ENCODE results near the gene PRRC1. TPM values are rescaled to one million over a fixed set of nuclear protein-coding genes. Genes with fewer than 3 reads are reported as not detected.

Gene PRRC1
- total RNA-seq, 4 donors from 2014 or later = 22.8 to 43.7 (median 34.0) TPM

DNA sequence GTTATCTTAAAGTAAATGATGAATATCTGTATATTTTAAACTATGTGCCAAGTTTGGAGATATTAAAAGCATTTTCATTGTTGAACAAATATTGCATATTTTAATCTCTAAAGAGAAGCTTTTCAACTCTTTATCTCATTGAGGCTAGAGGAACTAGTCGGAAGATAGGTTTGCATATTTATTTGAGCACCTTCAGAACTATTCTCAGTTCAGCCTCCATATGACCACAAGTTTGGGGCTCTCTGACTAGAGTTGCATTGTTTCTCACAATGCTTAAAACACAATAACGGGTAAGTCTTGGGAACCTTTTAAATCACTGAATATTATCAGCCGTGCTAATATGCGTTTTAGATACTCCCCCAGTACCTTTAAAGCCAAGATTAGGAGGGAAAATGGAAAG is 84.2 kb downstream of the PRRC1 start:
- 88 to 92% methylated on average over 4 of the region's 4 CpGs for WGBS, 2 donors

DNA sequence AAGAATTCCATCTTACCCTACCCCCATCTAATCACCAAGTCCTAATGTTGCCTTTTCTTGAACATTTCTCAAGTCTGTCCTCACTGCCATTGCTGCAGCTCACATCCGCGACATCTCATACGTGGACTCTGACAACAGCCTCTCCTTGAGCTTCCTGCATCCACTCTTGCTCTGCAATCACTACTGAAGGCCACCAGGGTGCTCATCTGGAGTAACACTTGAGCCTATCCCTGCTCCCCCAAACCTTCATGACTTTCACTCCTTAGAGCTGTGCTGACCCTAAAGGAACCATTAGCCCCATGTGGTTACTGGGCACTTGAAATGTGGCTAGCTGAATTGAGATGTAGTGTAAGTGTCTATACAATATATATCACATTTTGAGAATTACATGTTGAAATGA is 85.0 kb downstream of the PRRC1 start:
- Histone ChIP-seq H3K4me1 (no peaks in the 10 kb centered on the region), H3K36me3 (no peaks in the 10 kb centered on the region), H3K27me3 (no peaks in the 10 kb centered on the region), H3K27ac (no peak overlapping the region), H3K4me3 (no peak overlapping the region), H3K9me3 (no peaks in the 10 kb centered on the region)
- WGBS, 2 donors = 95 to 100% methylated on average over 3 of the region's 3 CpGs
- DNase-seq = no peak
- TF ChIP-seq, protein P1, sequence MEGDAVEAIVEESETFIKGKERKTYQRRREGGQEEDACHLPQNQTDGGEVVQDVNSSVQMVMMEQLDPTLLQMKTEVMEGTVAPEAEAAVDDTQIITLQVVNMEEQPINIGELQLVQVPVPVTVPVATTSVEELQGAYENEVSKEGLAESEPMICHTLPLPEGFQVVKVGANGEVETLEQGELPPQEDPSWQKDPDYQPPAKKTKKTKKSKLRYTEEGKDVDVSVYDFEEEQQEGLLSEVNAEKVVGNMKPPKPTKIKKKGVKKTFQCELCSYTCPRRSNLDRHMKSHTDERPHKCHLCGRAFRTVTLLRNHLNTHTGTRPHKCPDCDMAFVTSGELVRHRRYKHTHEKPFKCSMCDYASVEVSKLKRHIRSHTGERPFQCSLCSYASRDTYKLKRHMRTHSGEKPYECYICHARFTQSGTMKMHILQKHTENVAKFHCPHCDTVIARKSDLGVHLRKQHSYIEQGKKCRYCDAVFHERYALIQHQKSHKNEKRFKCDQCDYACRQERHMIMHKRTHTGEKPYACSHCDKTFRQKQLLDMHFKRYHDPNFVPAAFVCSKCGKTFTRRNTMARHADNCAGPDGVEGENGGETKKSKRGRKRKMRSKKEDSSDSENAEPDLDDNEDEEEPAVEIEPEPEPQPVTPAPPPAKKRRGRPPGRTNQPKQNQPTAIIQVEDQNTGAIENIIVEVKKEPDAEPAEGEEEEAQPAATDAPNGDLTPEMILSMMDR (IDR thresholded peaks at IDR 0.05) = no peak
- TF ChIP-seq POLR2A (IDR thresholded peaks at IDR 0.05) = no peak
- intact Hi-C loops (cut with DNase I) = no loop called here

More for the DNA sequence above, 84.2 kb downstream of the PRRC1 start:
- intact Hi-C loops (cut with DNase I) = no loop called here
- H3K27me3 ChIP-seq = no peaks in the 10 kb centered on the region
- no peak for TF ChIP-seq POLR2A (IDR thresholded peaks at IDR 0.05)
- TF ChIP-seq, protein P1 (IDR thresholded peaks at IDR 0.05) = no peak
- no peak overlapping the region for H3K4me3 ChIP-seq
- no peaks in the 10 kb centered on the region for H3K9me3 ChIP-seq
- no peak overlapping the region for H3K27ac ChIP-seq
- no peaks in the 10 kb centered on the region for H3K4me1 ChIP-seq
- no peaks in the 10 kb centered on the region for H3K36me3 ChIP-seq
- no peak for DNase-seq

DNA sequence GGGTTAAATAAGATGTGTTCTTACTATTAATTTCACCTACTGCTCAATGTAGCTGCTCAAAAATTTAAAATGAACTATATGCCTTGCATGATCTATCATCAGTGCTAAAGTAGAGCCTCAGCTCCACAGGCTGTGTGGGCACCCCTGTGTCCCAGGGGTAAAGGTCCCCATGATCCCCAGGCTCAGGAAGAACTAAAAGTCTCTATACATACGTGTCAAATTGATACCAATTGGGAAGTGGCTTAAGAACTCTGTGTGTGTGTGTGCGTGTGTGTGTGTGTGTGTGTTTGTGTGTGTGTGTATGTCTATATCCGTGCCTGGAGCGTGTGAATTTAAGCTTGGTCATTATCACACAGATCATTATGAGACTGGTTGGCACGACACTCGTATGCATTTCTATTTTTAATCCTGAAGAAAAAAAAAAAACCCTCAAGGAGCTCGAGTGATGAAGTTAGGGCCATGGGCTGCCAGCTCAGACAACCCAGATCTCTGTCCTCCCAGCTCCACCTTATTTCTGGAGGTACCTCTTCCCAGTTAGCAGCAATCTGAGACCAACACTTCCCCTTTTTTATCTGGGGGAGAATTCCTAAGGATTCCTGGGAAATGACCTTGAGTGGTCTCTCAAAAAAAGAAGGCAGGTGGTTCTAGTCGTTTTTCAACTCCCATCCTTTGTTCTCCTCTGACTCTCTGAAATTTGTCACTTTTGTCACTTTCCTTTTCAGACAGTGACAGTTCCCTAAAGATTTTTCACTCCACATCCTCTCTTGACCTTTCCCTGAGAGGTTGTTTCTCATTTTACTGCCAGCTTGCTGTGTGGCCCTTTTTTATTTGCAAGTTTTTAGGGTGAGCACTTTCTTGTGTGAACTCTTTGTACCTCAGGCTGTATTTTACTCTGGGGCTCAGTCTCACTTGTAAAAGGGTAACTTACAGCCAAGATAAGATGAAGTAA is 85.7 kb downstream of the PRRC1 start:
- TF ChIP-seq POLR2A (IDR thresholded peaks at IDR 0.05) = no peak
- TF ChIP-seq, protein P1 (IDR thresholded peaks at IDR 0.05) = no peak
- Histone ChIP-seq H3K4me3 (no peak overlapping the region), H3K27me3 (no peaks in the 10 kb centered on the region), H3K36me3 (no peaks in the 10 kb centered on the region), H3K4me1 (no peaks in the 10 kb centered on the region), H3K27ac (no peak overlapping the region), H3K9me3 (no peaks in the 10 kb centered on the region)
- 49 to 51% methylated on average over 8 of the region's 8 CpGs for WGBS, 2 donors
- intact Hi-C loops (cut with DNase I) = no loop called here
- no peak for DNase-seq

Other genes starting within 250 kb of the PRRC1 start
- gene MEGF10, start 226.8 kb upstream of the PRRC1 start, total RNA-seq = 1 to 10 TPM in 1 of 4 donors, not detected in 3; 1.1 TPM
- gene CTXN3, start 131.4 kb downstream of the PRRC1 start, total RNA-seq = under 1 TPM in 1 of 4 donors, not detected in 3; 0.13 TPM
- gene CCDC192, start 185.8 kb downstream of the PRRC1 start, total RNA-seq = not detected